HUES6 (cell line): Measurements from ENCODE around the gene SAFB2.

Experiments used
- H3K27ac ChIP-seq: 2 replicates; pipeline ENCODE4 v1.7.0; 2013; ENCODE audit warnings: low read depth, mild to moderate bottlenecking, low read length, inconsistent platforms
- H3K27me3 ChIP-seq: 2 replicates; pipeline ENCODE4 v1.6.1; 2013; ENCODE audit warnings: low read length; ENCODE audit not compliant: control insufficient read depth, insufficient read depth
- H3K36me3 ChIP-seq: 2 replicates; pipeline ENCODE4 v1.6.1; 2013; ENCODE audit warnings: low read length; ENCODE audit not compliant: control insufficient read depth, insufficient read depth
- H3K4me1 ChIP-seq: 2 replicates; pipeline ENCODE4 v1.6.1; 2013; ENCODE audit warnings: low read length; ENCODE audit not compliant: control insufficient read depth, insufficient read depth
- H3K4me3 ChIP-seq: 2 replicates; pipeline ENCODE4 v1.5.1; 2013; ENCODE audit warnings: low read depth, low read length
- H3K9ac ChIP-seq: one replicate; pipeline ENCODE4 v1.6.1; 2013; ENCODE audit warnings: mild to moderate bottlenecking, low read length
- H3K9me3 ChIP-seq: 2 replicates; pipeline ENCODE4 v1.6.1; 2013; ENCODE audit warnings: low read depth, low read length; ENCODE audit not compliant: control insufficient read depth, insufficient read depth

SAFB2 gene

DNA sequence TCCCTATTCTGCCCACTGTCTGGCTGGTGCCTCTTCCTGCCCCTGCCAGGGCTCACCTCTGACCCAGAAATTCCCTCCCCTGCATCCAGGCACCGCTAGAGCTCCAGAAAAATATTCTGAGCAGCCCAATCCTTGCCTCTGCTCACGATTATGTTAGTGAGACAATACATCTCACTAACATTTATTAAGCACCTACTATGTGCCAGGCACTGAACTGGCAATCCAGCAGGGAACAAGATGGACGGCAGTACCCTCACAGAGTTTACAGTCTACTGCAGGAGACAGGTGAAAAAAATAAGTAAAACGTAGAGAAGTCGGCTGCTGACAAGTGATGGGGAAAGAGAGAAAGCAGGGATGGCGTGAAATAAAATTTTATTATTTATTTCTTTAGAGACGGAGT is 60.3 kb downstream of the SAFB2 start:
- no peak overlapping the region for H3K27ac ChIP-seq
- no peak overlapping the region for H3K9ac ChIP-seq
- no peak overlapping the region for H3K4me3 ChIP-seq
- no peaks in the 10 kb centered on the region for H3K36me3 ChIP-seq
- H3K4me1 ChIP-seq = peaks cover 20% of the 10 kb centered on the region
- H3K9me3 ChIP-seq = peaks cover 5% of the 10 kb centered on the region
- H3K27me3 ChIP-seq = peaks cover 24% of the 10 kb centered on the region

DNA sequence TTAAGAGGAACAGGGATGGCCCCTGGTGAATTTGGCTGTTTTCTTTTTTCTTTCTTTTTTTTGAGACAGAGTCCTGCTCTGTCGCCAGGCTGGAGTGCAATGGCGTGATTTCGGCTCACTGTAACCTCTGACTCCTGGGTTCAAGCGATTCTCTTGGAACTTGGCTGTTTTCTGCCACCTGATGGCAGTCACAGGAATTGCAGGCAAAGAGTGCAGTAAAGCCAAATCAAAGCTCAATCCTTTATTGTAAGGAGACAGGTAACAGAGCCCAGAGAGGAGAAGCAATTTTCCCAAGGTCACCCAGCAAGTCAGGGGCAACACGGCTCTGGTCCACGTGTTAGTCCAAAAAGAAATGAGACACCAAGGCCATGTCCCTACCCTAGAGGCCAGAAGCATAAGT is 61.0 kb downstream of the SAFB2 start:
- H3K4me1 ChIP-seq = peaks cover 20% of the 10 kb centered on the region
- H3K9me3 ChIP-seq = peaks cover 5% of the 10 kb centered on the region
- peaks cover 17% of the 10 kb centered on the region for H3K27me3 ChIP-seq
- no peak overlapping the region for H3K9ac ChIP-seq
- H3K4me3 ChIP-seq = no peak overlapping the region
- H3K27ac ChIP-seq = no peak overlapping the region
- no peaks in the 10 kb centered on the region for H3K36me3 ChIP-seq

DNA sequence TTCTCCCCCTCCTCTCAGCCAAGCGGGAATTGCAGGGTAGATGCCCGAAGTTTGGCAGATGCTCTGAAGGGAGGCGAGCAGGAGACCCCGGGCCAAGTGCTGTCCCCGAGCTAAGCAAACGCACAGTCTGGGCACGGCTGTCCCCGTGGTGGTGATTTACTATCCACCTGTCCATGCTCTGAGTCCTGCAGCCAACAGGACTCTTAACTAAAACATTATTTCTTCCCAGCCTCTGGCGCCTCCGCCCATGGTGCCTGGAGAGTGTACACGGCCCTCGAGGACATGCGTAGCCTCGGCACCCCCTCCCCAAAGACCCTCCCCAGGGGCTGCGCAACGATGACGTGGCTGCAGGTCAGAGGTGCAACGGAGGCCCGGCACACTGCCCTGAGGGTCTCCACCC is 62.4 kb downstream of the SAFB2 start:
- peaks cover 3% of the 10 kb centered on the region; the same call in 1 of the 2 replicates for H3K27me3 ChIP-seq
- peaks cover 5% of the 10 kb centered on the region for H3K9me3 ChIP-seq
- H3K27ac ChIP-seq = no peak overlapping the region
- H3K9ac ChIP-seq = no peak overlapping the region
- peaks cover 20% of the 10 kb centered on the region for H3K4me1 ChIP-seq
- H3K4me3 ChIP-seq = no peak overlapping the region
- H3K36me3 ChIP-seq = no peaks in the 10 kb centered on the region

DNA sequence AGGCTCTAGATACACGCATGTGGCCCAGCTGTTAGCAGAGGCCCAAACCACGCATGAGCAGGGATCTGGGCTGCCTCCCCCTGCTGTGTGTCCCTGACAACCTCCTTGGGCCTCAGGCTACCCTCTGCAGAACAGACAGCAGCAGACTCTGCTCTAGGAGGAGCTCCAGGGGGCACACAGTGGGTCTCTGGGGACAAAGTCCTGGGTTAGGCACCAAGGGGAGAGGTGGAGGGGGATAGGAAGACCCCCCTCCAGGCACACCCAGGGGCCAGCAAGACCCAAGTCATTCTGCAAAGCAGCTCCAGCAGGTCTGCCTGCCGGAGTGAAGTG is 62.8 kb downstream of the SAFB2 start:
- Histone ChIP-seq H3K9ac (no peak overlapping the region), H3K27me3 (no peaks in the 10 kb centered on the region), H3K27ac (no peak overlapping the region)

DNA sequence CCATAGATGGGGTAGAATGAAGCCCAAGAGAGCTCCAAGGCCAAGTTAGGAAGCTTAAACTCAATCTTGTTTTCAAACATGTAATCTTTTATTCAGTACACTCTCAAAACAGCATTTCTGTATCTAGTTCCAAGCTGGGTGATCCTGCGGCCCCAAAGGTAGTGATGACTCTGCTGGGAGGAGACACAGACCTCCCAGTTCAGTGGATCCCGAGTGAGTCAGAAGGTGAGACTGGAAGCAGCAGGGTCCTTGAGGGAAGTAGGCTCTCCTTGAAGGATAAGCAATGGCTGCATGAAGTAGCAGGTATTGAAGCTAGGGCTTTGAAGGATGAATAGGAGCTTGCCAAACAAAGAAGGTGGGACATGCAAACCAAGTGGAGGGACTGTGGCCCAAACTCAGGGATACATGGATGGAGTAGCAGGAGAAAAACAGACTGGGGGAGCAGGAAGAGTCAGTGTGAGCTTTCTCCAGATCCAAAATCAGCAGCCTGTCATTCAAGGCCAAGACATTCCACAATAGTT is 64.4 kb downstream of the SAFB2 start:
- Histone ChIP-seq H3K4me1 (peaks cover 20% of the 10 kb centered on the region), H3K9ac (no peak overlapping the region), H3K36me3 (no peaks in the 10 kb centered on the region), H3K27ac (no peak overlapping the region), H3K27me3 (no peaks in the 10 kb centered on the region), H3K4me3 (no peak overlapping the region), H3K9me3 (peaks cover 5% of the 10 kb centered on the region)

More for the DNA sequence above, 62.8 kb downstream of the SAFB2 start:
- Histone ChIP-seq H3K36me3 (no peaks in the 10 kb centered on the region), H3K4me1 (peaks cover 20% of the 10 kb centered on the region), H3K9me3 (peaks cover 5% of the 10 kb centered on the region), H3K4me3 (no peak overlapping the region)

DNA sequence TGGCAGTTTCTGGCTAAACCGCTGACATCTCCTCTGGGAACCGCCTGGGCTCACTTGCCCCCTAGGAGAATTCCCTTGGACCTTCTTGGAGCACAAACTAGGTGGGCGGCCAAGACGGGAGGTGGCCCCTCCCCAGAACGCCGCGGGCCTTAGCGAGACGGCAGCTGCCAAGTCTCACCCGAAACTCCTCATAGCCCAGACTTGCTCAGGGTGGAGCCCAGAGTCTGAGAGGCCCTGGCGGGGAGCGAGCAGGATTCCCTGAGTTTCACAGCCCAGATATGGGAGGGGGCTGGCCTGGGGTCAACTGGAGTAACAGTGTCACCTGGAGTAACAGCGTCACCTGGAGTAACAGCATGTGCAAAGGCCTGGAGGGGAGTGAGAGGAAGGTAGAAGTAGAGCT is 64.9 kb downstream of the SAFB2 start:
- H3K27me3 ChIP-seq = no peaks in the 10 kb centered on the region
- H3K27ac ChIP-seq = no peak overlapping the region
- peaks cover 20% of the 10 kb centered on the region for H3K4me1 ChIP-seq
- H3K9ac ChIP-seq = no peak overlapping the region
- no peaks in the 10 kb centered on the region for H3K36me3 ChIP-seq
- H3K9me3 ChIP-seq = peaks cover 5% of the 10 kb centered on the region
- H3K4me3 ChIP-seq = no peak overlapping the region

DNA sequence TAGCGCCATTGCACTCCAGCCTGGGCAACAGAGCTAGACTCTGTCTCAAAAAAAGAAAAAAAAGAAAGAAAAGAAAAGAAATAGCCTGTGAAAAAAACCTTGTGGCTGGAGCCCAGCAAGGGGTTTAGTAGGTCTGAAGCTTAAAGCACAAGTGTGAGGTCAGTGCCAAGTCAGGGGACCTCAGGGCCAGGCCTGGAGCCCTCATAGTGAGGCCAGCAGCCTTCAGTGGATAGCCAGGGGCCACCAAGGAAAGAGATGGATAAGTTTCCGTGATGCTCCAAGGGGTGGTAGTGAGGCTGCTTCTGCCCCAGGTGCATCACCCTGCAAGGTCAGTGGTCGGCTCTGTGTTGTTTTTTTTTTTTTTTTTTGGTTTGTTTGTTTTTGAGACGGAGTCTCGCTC is 67.7 kb downstream of the SAFB2 start:
- H3K4me1 ChIP-seq = peaks cover 6% of the 10 kb centered on the region; the same call in 1 of the 2 replicates
- H3K27ac ChIP-seq = no peak overlapping the region
- no peak overlapping the region for H3K4me3 ChIP-seq
- H3K9ac ChIP-seq = no peak overlapping the region
- H3K27me3 ChIP-seq = no peaks in the 10 kb centered on the region
- H3K9me3 ChIP-seq = no peaks in the 10 kb centered on the region
- no peaks in the 10 kb centered on the region for H3K36me3 ChIP-seq

DNA sequence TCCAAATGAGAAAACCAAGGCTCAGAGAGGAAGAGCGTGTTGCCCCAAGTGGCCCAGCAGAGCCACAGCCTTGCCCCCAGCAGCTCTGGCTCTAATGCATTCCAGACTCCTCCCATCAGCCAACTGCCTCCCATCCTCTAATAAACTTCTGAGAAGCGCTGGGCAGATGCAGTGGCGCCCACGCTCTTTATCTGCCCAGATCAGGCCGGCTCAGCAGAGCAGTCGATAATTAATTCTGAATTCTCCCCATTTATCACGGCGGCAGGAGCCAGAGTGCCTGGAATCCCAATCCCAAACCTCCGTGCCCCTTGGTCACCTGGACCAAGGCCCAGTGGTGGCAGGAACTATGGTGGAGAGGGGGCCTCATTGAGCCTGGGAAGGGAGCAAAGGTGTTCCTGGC is 68.7 kb downstream of the SAFB2 start:
- H3K9ac ChIP-seq = no peak overlapping the region
- H3K36me3 ChIP-seq = no peaks in the 10 kb centered on the region
- H3K27me3 ChIP-seq = no peaks in the 10 kb centered on the region
- H3K4me3 ChIP-seq = no peak overlapping the region
- H3K27ac ChIP-seq = no peak overlapping the region
- H3K9me3 ChIP-seq = no peaks in the 10 kb centered on the region
- peaks cover 5% of the 10 kb centered on the region; the same call in 1 of the 2 replicates for H3K4me1 ChIP-seq

DNA sequence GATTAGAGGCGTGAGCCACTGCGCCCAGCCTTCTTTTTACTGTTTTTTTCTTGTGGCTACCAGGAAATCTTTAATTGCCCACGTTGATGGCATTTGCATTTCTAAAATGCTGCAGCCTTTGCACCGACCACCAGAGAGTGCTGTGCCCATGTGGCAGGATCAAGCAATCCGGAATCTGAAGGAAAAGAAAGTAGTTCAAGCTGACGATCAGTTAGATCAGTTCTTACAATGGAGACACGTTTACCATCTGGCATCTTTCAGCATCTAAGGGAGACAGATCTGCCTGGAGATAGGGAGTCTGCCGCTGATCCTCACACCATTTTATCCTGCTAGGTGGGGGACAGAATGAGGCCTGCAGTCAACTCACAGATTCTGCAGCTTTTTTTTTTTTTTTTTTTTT is 74.7 kb downstream of the SAFB2 start:
- Histone ChIP-seq H3K4me1 (no peaks in the 10 kb centered on the region; the same call in 1 of the 2 replicates), H3K4me3 (no peak overlapping the region), H3K9me3 (no peaks in the 10 kb centered on the region)

DNA sequence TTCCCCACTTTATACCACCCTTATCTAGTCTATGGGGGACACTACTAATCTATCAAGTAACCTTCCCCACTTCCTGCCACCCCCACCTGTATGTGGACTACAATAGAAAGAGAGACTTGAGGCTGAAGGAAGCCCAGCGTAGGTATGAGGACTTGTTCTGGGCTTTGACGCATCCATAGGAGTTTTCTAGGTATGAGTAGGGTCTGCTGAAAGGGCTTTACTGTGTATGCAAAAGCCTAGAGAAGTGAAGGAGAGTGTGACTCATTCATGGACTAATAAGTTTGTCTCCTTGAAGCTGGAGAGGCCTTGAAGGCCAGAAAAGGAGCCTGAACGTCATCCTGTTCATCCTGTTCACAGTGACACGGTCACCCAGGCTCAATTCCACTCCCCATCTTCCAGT is 76.6 kb downstream of the SAFB2 start:
- Histone ChIP-seq H3K4me1 (no peaks in the 10 kb centered on the region; the same call in 1 of the 2 replicates), H3K9ac (no peak overlapping the region), H3K4me3 (no peak overlapping the region), H3K9me3 (no peaks in the 10 kb centered on the region), H3K36me3 (no peaks in the 10 kb centered on the region), H3K27me3 (no peaks in the 10 kb centered on the region), H3K27ac (no peak overlapping the region)

More for the DNA sequence above, 74.7 kb downstream of the SAFB2 start:
- no peak overlapping the region for H3K9ac ChIP-seq
- no peaks in the 10 kb centered on the region for H3K36me3 ChIP-seq
- no peaks in the 10 kb centered on the region for H3K27me3 ChIP-seq
- no peak overlapping the region for H3K27ac ChIP-seq

DNA sequence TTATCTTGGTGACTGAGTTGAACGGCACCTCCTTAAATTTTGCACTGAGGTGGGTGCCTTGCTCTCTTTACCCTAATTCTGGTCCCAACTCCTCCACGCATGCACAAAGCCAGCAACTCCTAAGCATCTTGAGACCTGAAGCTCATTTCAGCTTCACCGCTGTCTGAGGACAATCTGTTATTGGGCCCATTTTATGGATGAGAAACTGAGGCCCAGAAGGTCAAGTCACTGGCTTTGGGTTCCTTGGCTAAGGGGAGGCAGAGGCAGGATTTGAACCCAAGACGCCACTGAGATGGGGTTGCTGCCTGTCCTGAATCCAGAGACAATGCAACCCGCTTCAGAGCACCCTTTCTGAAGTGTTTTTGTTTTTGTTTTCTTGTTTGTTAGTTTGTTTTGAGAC is 77.5 kb downstream of the SAFB2 start:
- Histone ChIP-seq H3K36me3 (no peaks in the 10 kb centered on the region), H3K9ac (no peak overlapping the region), H3K27ac (no peak overlapping the region), H3K4me3 (no peak overlapping the region), H3K27me3 (no peaks in the 10 kb centered on the region), H3K9me3 (no peaks in the 10 kb centered on the region), H3K4me1 (no peaks in the 10 kb centered on the region; the same call in 1 of the 2 replicates)

DNA sequence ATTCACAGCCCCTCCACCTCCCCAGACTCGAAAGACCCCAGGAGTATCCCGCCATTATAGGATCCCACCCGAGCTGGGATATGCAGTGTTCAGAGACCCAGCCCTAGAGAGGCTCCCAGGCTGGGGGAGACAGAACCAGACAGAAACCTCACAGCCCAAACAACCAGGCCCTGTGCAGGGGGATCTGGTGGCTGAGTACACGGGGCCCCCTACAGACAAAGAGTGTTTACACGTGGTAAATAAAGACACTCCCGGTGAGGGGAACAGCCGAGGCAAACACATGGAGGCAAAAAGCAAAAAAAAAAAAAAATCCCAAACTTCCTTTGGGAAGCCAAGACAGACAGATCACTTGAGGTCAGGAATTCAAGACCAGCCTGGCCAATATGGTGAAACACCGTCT is 79.9 kb downstream of the SAFB2 start:
- Histone ChIP-seq H3K4me1 (peaks cover 10% of the 10 kb centered on the region), H3K27me3 (no peaks in the 10 kb centered on the region), H3K4me3 (no peak overlapping the region), H3K27ac (no peak overlapping the region), H3K9me3 (no peaks in the 10 kb centered on the region), H3K9ac (no peak overlapping the region), H3K36me3 (no peaks in the 10 kb centered on the region)
